ENCODE data around the gene DMBT1. TPM values are rescaled to one million over a fixed set of nuclear protein-coding genes. Genes with fewer than 3 reads are reported as not detected.

The DMBT1 gene
- total RNA-seq, 2 donors from 2014 or later = 0.14 TPM; not detected in 1

GRCh38 chr10:122532601-122533296 lies 27.8 kb upstream of the DMBT1 start:
- TF ChIP-seq CTCF (IDR thresholded peaks at IDR 0.05) = no peak
- ATAC-seq (ENCODE audit: insufficient number of reproducible peaks, low FRiP score, low read depth) = no peak
- DNase-seq (ENCODE audit: low spot score) = no peak

DNA sequence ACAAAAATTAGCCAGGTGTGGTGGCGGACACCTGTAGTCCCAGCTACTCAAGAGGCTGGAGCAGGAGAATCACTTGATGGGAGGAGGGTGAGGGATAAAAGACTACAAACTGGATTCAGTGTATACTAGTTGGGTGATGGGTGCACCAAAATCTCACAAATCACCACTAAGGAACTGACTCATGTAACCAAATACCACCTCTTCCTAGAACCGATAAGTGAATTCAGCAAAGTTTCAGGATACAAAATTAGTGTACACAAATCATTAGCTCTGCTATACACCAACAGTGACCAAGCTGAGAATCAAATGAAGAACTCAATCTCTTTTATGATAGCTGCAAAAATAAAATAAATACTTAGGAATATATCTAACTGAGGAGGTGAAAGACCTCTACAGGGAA lies 23.0 kb upstream of the DMBT1 start:
- DNase-seq (ENCODE audit: low spot score) (no peak), ATAC-seq (ENCODE audit: insufficient number of reproducible peaks, low FRiP score, low read depth) (no peak)
- TF ChIP-seq CTCF (IDR thresholded peaks at IDR 0.05) = no peak

More at GRCh38 chr10:122532601-122533296, 27.8 kb upstream of the DMBT1 start:
- Histone ChIP-seq H3K4me1 (ENCODE audit: control insufficient read depth in 1 of 2, low read depth in 2 of 2) (no peaks in the 10 kb centered on the region), H3K36me3 (no peaks in the 10 kb centered on the region), H3K27ac (no peak overlapping the region), H3K27me3 (replicated peaks; ENCODE audit: insufficient read depth) (no peaks in the 10 kb centered on the region), H3K4me3 (no peak overlapping the region), H3K9me3 (no peaks in the 10 kb centered on the region)

GRCh38 chr10:122541541-122542002 lies 19.0 kb upstream of the DMBT1 start:
- ATAC-seq (ENCODE audit: insufficient number of reproducible peaks, low FRiP score, low read depth) = no peak
- H3K9me3 ChIP-seq = no peaks in the 10 kb centered on the region
- H3K4me3 ChIP-seq = no peak overlapping the region
- no peak for TF ChIP-seq CTCF (IDR thresholded peaks at IDR 0.05)
- DNase-seq (ENCODE audit: low spot score) = no peak
- no peaks in the 10 kb centered on the region for H3K36me3 ChIP-seq
- H3K27me3 ChIP-seq (replicated peaks; ENCODE audit: insufficient read depth) = no peaks in the 10 kb centered on the region
- no peak overlapping the region for H3K27ac ChIP-seq
- H3K4me1 ChIP-seq (ENCODE audit: control insufficient read depth in 1 of 2, low read depth in 2 of 2) = no peaks in the 10 kb centered on the region

More for the DNA sequence above, 23.0 kb upstream of the DMBT1 start:
- H3K9me3 ChIP-seq = no peaks in the 10 kb centered on the region
- H3K27me3 ChIP-seq (replicated peaks; ENCODE audit: insufficient read depth) = no peaks in the 10 kb centered on the region
- no peak overlapping the region for H3K27ac ChIP-seq
- H3K4me1 ChIP-seq (ENCODE audit: control insufficient read depth in 1 of 2, low read depth in 2 of 2) = no peaks in the 10 kb centered on the region
- no peak overlapping the region for H3K4me3 ChIP-seq
- no peaks in the 10 kb centered on the region for H3K36me3 ChIP-seq

- Histone ChIP-seq H3K27me3 (replicated peaks; ENCODE audit: insufficient read depth) (no peaks in the 10 kb centered on the region), H3K9me3 (no peaks in the 10 kb centered on the region), H3K27ac (no peak overlapping the region), H3K36me3 (no peaks in the 10 kb centered on the region), H3K4me3 (no peak overlapping the region), H3K4me1 (ENCODE audit: control insufficient read depth in 1 of 2, low read depth in 2 of 2) (no peaks in the 10 kb centered on the region)
- no peak for TF ChIP-seq CTCF (IDR thresholded peaks at IDR 0.05)
- ATAC-seq (ENCODE audit: insufficient number of reproducible peaks, low FRiP score, low read depth) = no peak
- DNase-seq (ENCODE audit: low spot score) = no peak
These were observed 16.7 kb upstream of the DMBT1 start for GRCh38 chr10:122543676-122544445.

GRCh38 chr10:122544493-122544892 lies 16.1 kb upstream of the DMBT1 start:
- H3K27me3 ChIP-seq (replicated peaks; ENCODE audit: insufficient read depth) = no peaks in the 10 kb centered on the region
- H3K4me1 ChIP-seq (ENCODE audit: control insufficient read depth in 1 of 2, low read depth in 2 of 2) = no peaks in the 10 kb centered on the region
- ATAC-seq (ENCODE audit: insufficient number of reproducible peaks, low FRiP score, low read depth) (no peak), DNase-seq (ENCODE audit: low spot score) (no peak)
- H3K4me3 ChIP-seq = no peak overlapping the region
- no peaks in the 10 kb centered on the region for H3K9me3 ChIP-seq
- H3K36me3 ChIP-seq = no peaks in the 10 kb centered on the region
- H3K27ac ChIP-seq = no peak overlapping the region
- no peak for TF ChIP-seq CTCF (IDR thresholded peaks at IDR 0.05)
